Thoracic aorta (tissue), 2 donors: Measurements from ENCODE around the gene TMTC2. TPM values are rescaled to one million over a fixed set of nuclear protein-coding genes. Genes with fewer than 3 reads are reported as not detected.

Source experiments
- ATAC-seq: fragments of 150-250 bp; one replicate; pipeline ENCODE4 v1.8.0; 2017; ENCODE audit warnings: low read depth; ENCODE audit not compliant: insufficient number of reproducible peaks, low FRiP score
- DNase-seq: peaks from one replicate; pipeline ENCODE4 v3.0.0-alpha.2; 2020; ENCODE audit warnings: low spot score
- H3K27ac ChIP-seq, 2 donors: fragments of 200-600 bp; sonication (generic); 1 replicate in 1 of 2; 2 replicates in 1 of 2; pipeline ENCODE4 v1.5.1; 2016; ENCODE audit warnings: mild to moderate bottlenecking in 2 of 2, moderate library complexity in 2 of 2
- H3K27me3 ChIP-seq: fragments of 200-600 bp; sonication (generic); replicated peaks from 2 replicates; pipeline ENCODE4 v1.6.0; 2016; ENCODE audit warnings: mild to moderate bottlenecking; ENCODE audit not compliant: insufficient read depth
- H3K36me3 ChIP-seq: fragments of 200-600 bp; sonication (generic); one replicate; pipeline ENCODE4 v1.5.1; 2016
- H3K4me1 ChIP-seq, 2 donors: fragments of 200-600 bp; sonication (generic); 1 replicate in 1 of 2; 2 replicates in 1 of 2; pipeline versions ENCODE4 v1.5.1 to v1.6.0; 2016; ENCODE audit warnings: low read depth in 2 of 2, mild to moderate bottlenecking in 1 of 2; ENCODE audit not compliant: control insufficient read depth in 1 of 2
- H3K4me3 ChIP-seq: fragments of 200-600 bp; sonication (generic); 2 replicates; pipeline ENCODE4 v1.5.1; 2016; ENCODE audit warnings: mild to moderate bottlenecking
- H3K9me3 ChIP-seq: fragments of 200-600 bp; sonication (generic); 2 replicates; pipeline ENCODE4 v1.5.1; 2016
- total RNA-seq, 2 donors: library from RNA; depleted of rRNA; stranded (reverse); fragments of >200 nt; gene quantifications; one replicate each; pipeline versions ENCODE4 v1.1.0 to v1.2.3, GENCODE V29; 2016
- TF ChIP-seq, protein P1 (sequence below): fragments of 200-600 bp; sonication (generic); IDR thresholded peaks from one replicate; pipeline ENCODE4 v1.5.1; 2019; ENCODE audit warnings: antibody characterized with exemption

TMTC2 gene
- total RNA-seq, 2 donors from 2014 or later, result 2.8 to 8.6 TPM

DNA sequence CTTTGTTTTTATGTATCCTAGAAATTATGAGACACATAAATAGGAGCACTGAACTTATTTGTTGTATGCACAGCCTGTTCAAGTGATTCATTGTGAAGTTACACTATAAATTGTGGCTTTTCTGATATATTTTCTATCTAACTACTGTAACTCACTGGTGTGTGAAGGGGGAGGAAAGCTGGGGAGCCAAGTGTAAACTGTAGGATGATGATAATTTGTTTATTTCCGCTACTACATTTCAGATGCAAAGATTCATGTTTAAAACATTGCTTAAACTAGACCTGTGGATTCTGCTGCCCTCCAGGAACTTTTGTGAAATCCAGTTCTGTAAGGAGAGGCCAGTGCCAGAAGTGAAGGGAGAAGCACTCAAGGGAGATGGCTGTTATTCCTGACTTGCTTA lies 3.3 kb downstream of the TMTC2 start:
- Histone ChIP-seq H3K4me3 (no peak overlapping the region), H3K4me1 (peaks cover 0 to 13% of the 10 kb centered on the region in 2 donors), H3K27me3 (no peaks in the 10 kb centered on the region), H3K27ac (no peak overlapping the region), H3K36me3 (no peaks in the 10 kb centered on the region), H3K9me3 (no peaks in the 10 kb centered on the region)
- TF ChIP-seq, protein P1, sequence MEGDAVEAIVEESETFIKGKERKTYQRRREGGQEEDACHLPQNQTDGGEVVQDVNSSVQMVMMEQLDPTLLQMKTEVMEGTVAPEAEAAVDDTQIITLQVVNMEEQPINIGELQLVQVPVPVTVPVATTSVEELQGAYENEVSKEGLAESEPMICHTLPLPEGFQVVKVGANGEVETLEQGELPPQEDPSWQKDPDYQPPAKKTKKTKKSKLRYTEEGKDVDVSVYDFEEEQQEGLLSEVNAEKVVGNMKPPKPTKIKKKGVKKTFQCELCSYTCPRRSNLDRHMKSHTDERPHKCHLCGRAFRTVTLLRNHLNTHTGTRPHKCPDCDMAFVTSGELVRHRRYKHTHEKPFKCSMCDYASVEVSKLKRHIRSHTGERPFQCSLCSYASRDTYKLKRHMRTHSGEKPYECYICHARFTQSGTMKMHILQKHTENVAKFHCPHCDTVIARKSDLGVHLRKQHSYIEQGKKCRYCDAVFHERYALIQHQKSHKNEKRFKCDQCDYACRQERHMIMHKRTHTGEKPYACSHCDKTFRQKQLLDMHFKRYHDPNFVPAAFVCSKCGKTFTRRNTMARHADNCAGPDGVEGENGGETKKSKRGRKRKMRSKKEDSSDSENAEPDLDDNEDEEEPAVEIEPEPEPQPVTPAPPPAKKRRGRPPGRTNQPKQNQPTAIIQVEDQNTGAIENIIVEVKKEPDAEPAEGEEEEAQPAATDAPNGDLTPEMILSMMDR, result no peak
- no peak for DNase-seq
- ATAC-seq, result no peak

DNA sequence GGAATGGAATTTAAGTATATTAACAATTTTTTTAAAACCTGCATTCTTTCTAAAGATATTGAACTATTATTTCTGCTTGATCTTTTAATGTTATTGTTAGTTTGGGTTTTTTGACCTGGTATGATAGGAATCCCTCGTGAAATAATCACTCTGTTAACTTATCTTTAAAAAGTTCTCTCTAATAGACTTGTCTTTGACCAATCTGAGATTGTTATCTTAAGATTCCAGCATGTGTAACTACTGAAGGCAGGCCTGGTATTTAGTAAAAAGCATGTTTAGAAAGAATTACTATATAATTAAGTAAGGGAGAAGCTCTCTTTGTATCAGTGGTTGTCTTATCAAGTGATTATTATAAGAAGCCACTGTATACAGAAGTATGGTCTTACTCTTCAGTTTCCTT lies 4.8 kb downstream of the TMTC2 start:
- Histone ChIP-seq H3K4me1 (peaks cover 0 to 9% of the 10 kb centered on the region in 2 donors), H3K36me3 (no peaks in the 10 kb centered on the region), H3K4me3 (no peak overlapping the region), H3K27ac (no peak overlapping the region), H3K9me3 (no peaks in the 10 kb centered on the region), H3K27me3 (no peaks in the 10 kb centered on the region)
- ATAC-seq (no peak), DNase-seq (no peak)
- TF ChIP-seq, protein P1, result no peak

DNA sequence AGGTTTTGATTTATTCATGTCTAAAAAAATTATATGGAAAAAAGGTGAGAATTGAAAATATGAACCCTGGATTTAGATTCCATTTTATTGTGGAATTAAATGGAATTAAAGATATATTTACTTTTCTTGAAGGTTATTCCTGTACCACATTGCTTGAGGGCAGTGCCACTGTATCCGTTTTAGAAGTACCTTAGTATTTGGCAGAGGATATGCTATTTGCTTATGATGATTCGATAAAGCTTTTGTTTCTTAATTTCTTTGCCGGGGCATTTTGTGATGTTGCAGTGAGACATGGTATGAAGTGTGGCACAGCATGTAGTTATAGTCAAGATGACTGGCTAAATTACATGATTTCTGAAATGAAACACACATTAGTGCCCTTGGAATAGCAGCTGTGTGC lies 7.6 kb downstream of the TMTC2 start:
- Histone ChIP-seq H3K27ac (no peak overlapping the region), H3K4me3 (no peak overlapping the region), H3K9me3 (no peaks in the 10 kb centered on the region), H3K27me3 (no peaks in the 10 kb centered on the region), H3K4me1 (no peaks in the 10 kb centered on the region), H3K36me3 (no peaks in the 10 kb centered on the region)
- TF ChIP-seq, protein P1, result no peak
- DNase-seq (no peak), ATAC-seq (no peak)

DNA sequence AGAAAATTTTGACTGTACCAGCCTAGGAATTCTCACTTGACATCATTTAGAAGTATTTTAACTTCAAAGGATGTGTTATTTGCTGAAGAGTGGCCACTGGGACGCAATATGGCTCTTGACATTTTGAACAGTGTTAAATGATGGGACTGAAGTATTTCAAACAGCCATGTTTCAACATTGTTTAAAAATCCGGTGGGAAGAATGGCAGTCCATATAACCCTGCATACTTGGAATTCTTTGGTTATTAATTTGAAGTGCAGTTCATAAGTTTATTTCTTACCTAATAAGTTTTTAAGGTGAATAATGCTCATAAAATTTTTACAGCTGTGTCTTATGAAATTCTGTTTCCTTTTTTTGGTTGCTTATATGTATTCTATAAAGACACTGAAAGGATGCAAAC lies 8.3 kb downstream of the TMTC2 start:
- Histone ChIP-seq H3K27ac (no peak overlapping the region), H3K9me3 (no peaks in the 10 kb centered on the region), H3K4me1 (no peaks in the 10 kb centered on the region), H3K4me3 (no peak overlapping the region), H3K27me3 (no peaks in the 10 kb centered on the region), H3K36me3 (no peaks in the 10 kb centered on the region)
- TF ChIP-seq, protein P1, result no peak
- no peak for ATAC-seq
- DNase-seq, result no peak

DNA sequence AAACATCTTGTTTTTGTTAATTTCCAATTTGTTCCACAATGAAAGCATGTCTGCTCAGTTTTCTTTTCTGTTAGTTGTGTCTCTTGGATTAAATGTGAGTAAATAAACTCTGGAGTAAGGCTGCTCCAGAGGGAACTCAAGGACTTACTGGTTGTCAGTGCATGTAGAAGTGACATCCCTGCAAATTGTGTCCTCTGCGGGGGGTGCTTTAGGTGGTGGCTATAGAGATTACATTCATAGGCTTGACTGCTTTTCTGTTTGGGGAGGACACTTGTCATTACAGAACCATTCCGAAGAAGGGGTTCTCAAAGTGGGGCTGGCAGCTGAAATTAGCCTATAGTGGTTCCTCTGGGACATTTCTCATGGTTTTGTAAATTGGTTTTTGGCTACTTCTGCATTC lies 8.8 kb downstream of the TMTC2 start:
- H3K4me1 ChIP-seq, result no peaks in the 10 kb centered on the region

More for the DNA sequence above, 8.8 kb downstream of the TMTC2 start:
- no peaks in the 10 kb centered on the region for H3K9me3 ChIP-seq
- no peak overlapping the region for H3K4me3 ChIP-seq
- H3K27me3 ChIP-seq, result no peaks in the 10 kb centered on the region
- TF ChIP-seq, protein P1, result no peak
- no peak overlapping the region for H3K27ac ChIP-seq
- no peaks in the 10 kb centered on the region for H3K36me3 ChIP-seq
- no peak for ATAC-seq
- DNase-seq, result no peak
